Measurements from ENCODE around the gene CEMIP.
"Not testable (repeated sequence)": the region's sequence is repeated elsewhere in the genome, so short reads cannot be mapped to it uniquely, and the experiment has no call there.

CEMIP gene

DNA sequence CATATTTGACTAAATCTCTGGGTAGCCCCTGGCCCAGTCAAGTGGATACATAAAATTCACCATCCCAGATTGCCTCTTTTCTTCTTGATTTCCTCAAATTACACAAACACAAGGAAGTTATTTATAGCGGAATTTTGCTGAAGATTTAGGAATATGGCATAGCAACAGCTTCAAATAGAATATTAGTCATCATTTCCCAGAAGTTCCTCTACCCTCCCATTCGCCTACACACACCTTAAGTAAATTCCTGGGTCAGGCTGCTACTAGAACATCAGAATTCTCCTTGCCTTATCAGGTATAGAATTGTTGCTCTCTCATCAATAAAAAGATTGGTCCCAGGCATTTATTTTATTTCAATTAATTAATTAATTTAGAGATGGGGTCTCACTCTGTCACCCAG is 178.8 kb downstream of the CEMIP start:
- TF ChIP-seq, protein P1, sequence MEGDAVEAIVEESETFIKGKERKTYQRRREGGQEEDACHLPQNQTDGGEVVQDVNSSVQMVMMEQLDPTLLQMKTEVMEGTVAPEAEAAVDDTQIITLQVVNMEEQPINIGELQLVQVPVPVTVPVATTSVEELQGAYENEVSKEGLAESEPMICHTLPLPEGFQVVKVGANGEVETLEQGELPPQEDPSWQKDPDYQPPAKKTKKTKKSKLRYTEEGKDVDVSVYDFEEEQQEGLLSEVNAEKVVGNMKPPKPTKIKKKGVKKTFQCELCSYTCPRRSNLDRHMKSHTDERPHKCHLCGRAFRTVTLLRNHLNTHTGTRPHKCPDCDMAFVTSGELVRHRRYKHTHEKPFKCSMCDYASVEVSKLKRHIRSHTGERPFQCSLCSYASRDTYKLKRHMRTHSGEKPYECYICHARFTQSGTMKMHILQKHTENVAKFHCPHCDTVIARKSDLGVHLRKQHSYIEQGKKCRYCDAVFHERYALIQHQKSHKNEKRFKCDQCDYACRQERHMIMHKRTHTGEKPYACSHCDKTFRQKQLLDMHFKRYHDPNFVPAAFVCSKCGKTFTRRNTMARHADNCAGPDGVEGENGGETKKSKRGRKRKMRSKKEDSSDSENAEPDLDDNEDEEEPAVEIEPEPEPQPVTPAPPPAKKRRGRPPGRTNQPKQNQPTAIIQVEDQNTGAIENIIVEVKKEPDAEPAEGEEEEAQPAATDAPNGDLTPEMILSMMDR (conservative IDR thresholded peaks at IDR 0.05; ENCODE audit: low read length): no peak
- TF ChIP-seq EZH2phosphoT487 (IDR thresholded peaks at IDR 0.05; ENCODE audit: borderline replicate concordance): no peak
- no peaks in the 10 kb centered on the region for H3K9me3 ChIP-seq (ENCODE audit: insufficient read depth, low read depth, low read length)
- H3K79me2 ChIP-seq (ENCODE audit: insufficient read depth, low read length): no peaks in the 10 kb centered on the region
- H3K9ac ChIP-seq (ENCODE audit: low read depth, low read length, poor library complexity, severe bottlenecking): no peak overlapping the region
- H2AFZ ChIP-seq (ENCODE audit: low read length): no peak overlapping the region
- no peaks in the 10 kb centered on the region for H3K27me3 ChIP-seq (ENCODE audit: insufficient read depth, low read length, poor library complexity, severe bottlenecking)
- H3F3A ChIP-seq (ENCODE audit: low read depth): no peaks in the 10 kb centered on the region
- no peak overlapping the region for H3K4me2 ChIP-seq (ENCODE audit: low read depth, low read length, poor library complexity, severe bottlenecking)
- no peaks in the 10 kb centered on the region for H4K20me1 ChIP-seq (ENCODE audit: insufficient read depth, low read length, poor library complexity, severe bottlenecking)
- peaks cover 5% of the 10 kb centered on the region; the same call in 1 of the 2 replicates for H3K36me3 ChIP-seq (ENCODE audit: insufficient read depth, low read length)
- H3K9me2 ChIP-seq (replicated peaks; ENCODE audit: low read depth, low read length): no peaks in the 10 kb centered on the region
- no peaks in the 10 kb centered on the region for H3K4me1 ChIP-seq (ENCODE audit: insufficient read depth, low read length, poor library complexity, severe bottlenecking)
- no peak overlapping the region for H3K4me3 ChIP-seq (ENCODE audit: low read length, poor library complexity, severe bottlenecking)

DNA sequence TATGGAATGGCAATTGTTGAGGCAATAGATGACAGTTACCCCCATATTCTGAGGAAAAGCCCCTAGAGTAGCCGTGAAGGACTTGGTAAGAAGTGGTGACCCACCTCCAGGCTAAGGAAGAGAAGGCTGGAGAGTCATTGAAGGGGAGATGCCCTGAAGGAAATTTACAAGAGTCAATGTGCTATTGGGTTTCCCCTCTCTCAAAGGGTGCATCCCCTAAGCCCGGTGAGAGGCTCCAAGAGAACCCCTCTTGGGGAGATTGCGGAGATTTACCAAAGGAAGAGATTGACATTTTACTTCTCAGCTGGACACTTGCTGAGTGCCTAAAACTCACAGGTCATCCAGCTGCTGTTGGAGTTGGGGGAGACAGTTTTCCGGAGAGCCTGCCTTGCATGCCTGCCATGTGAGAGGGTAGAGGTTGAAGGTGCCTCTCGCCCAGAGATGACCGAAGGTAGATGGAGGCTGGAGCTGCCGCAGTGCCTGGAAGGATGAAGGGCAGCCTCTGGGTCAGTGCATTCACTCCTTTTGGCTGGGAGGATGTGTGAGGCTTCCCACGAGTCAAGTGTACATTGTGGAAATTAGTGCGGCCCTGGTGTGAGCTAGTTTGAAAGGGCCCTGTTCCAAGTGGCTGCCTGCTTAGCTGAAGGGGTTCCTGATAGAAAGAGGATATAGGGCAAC is 179.8 kb downstream of the CEMIP start:
- H4K20me1 ChIP-seq (ENCODE audit: insufficient read depth, low read length, poor library complexity, severe bottlenecking): no peaks in the 10 kb centered on the region
- no peak overlapping the region for H3K4me2 ChIP-seq (ENCODE audit: low read depth, low read length, poor library complexity, severe bottlenecking)
- no peak for TF ChIP-seq EZH2phosphoT487 (IDR thresholded peaks at IDR 0.05; ENCODE audit: borderline replicate concordance)
- TF ChIP-seq, protein P1 (conservative IDR thresholded peaks at IDR 0.05; ENCODE audit: low read length): no peak
- no peaks in the 10 kb centered on the region for H3F3A ChIP-seq (ENCODE audit: low read depth)
- no peaks in the 10 kb centered on the region for H3K9me3 ChIP-seq (ENCODE audit: insufficient read depth, low read depth, low read length)
- H3K27me3 ChIP-seq (ENCODE audit: insufficient read depth, low read length, poor library complexity, severe bottlenecking): no peaks in the 10 kb centered on the region
- H3K4me1 ChIP-seq (ENCODE audit: insufficient read depth, low read length, poor library complexity, severe bottlenecking): no peaks in the 10 kb centered on the region
- H3K4me3 ChIP-seq (ENCODE audit: low read length, poor library complexity, severe bottlenecking): no peak overlapping the region
- H3K36me3 ChIP-seq (ENCODE audit: insufficient read depth, low read length): peaks cover 5% of the 10 kb centered on the region; the same call in 1 of the 2 replicates
- H3K79me2 ChIP-seq (ENCODE audit: insufficient read depth, low read length): no peaks in the 10 kb centered on the region
- H3K9me2 ChIP-seq (replicated peaks; ENCODE audit: low read depth, low read length): no peaks in the 10 kb centered on the region
- H2AFZ ChIP-seq (ENCODE audit: low read length): no peak overlapping the region
- no peak overlapping the region for H3K9ac ChIP-seq (ENCODE audit: low read depth, low read length, poor library complexity, severe bottlenecking)

DNA sequence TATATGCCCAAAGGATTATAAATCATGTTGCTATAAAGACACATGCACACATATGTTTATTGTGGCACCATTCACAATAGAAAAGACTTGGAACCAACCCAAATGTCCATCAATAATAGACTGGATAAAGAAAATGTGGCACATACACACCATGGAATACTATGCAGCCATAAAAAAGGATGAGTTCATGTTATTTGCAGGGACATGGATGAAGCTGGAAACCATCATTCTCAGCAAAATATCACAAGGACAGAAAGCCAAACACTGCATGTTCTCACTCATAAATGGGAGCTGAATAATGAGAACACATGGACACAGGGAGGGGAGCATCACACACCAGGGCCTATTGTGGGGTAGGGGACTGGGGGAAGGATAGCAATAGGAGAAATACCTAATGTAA is 186.3 kb downstream of the CEMIP start:
- H3K36me3 ChIP-seq (ENCODE audit: insufficient read depth, low read length); H3K79me2 ChIP-seq (ENCODE audit: insufficient read depth, low read length); H3K4me3 ChIP-seq (ENCODE audit: low read length, poor library complexity, severe bottlenecking); H3F3A ChIP-seq (ENCODE audit: low read depth); H2AFZ ChIP-seq (ENCODE audit: low read length); H3K4me2 ChIP-seq (ENCODE audit: low read depth, low read length, poor library complexity, severe bottlenecking); H3K9ac ChIP-seq (ENCODE audit: low read depth, low read length, poor library complexity, severe bottlenecking); H3K4me1 ChIP-seq (ENCODE audit: insufficient read depth, low read length, poor library complexity, severe bottlenecking); H4K20me1 ChIP-seq (ENCODE audit: insufficient read depth, low read length, poor library complexity, severe bottlenecking); H3K9me3 ChIP-seq (ENCODE audit: insufficient read depth, low read depth, low read length); H3K9me2 ChIP-seq (replicated peaks; ENCODE audit: low read depth, low read length); H3K27me3 ChIP-seq (ENCODE audit: insufficient read depth, low read length, poor library complexity, severe bottlenecking): not testable (repeated sequence)

All from Loucy (cell line).